ENCODE results near the gene HOXD9.

HOXD9 gene

DNA sequence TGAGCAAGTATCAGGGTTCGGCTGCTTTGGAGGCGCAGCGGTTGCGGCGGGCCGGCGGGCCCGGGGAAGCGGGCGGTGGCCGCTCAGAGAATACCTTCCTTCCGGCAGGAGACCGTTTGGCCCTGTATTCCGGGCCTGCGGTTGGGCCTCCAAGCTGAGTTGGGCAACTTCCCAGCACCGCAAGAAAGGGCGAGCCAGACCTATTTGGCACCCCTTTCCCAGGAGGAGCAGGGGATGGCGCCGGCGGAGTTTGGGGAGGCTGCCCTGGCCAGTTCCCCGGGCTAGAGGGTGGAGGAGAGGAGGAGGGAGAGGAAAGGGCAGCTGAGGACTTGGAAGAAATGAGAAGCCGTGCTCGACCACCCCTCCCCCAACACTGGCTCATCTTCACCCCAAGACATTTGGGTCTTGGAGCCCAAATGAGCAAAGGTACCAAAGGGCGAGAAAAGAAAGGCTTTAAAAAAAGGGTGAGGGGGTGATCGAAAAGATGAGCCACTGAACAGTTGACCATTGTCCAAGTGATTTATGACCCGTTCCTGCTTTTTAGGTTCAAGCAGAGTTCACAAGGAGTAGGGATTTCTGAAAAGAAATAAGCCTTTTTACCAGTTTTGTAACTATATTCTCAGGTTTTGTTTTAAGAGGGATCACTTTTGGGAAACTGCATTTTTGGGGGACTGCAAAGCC lies 43.0 kb downstream of the HOXD9 start:
- DNase-seq (ENCODE audit: low read depth): no peak

- no peak for DNase-seq (ENCODE audit: low read depth)
Measured at GRCh38 chr2:176166272-176166671, 43.8 kb downstream of the HOXD9 start.

GRCh38 chr2:176167398-176167797 lies 44.9 kb downstream of the HOXD9 start:
- DNase-seq (ENCODE audit: low read depth): no peak

- DNase-seq (ENCODE audit: low read depth): no peak
Measured at GRCh38 chr2:176169181-176169580, 46.7 kb downstream of the HOXD9 start.

DNA sequence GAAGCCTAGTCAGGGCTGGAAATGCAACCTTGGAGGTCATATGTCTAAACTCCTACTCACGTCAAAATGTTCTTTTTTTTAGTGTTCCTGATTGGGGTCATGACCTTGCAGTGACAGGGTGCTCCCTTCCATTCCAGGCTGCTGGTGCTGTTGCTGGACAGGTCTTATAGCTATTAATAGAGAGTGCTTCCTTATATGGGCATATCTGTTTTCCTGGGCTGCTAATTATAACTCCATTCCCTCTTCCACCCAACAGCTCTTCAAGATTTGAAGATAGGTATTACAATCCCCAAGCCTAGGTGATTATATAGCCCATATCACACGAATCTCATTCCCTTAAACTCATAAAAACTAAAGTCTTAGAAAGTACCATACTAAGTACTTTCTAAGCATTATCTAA lies 47.2 kb downstream of the HOXD9 start:
- no peak for DNase-seq (ENCODE audit: low read depth)

DNA sequence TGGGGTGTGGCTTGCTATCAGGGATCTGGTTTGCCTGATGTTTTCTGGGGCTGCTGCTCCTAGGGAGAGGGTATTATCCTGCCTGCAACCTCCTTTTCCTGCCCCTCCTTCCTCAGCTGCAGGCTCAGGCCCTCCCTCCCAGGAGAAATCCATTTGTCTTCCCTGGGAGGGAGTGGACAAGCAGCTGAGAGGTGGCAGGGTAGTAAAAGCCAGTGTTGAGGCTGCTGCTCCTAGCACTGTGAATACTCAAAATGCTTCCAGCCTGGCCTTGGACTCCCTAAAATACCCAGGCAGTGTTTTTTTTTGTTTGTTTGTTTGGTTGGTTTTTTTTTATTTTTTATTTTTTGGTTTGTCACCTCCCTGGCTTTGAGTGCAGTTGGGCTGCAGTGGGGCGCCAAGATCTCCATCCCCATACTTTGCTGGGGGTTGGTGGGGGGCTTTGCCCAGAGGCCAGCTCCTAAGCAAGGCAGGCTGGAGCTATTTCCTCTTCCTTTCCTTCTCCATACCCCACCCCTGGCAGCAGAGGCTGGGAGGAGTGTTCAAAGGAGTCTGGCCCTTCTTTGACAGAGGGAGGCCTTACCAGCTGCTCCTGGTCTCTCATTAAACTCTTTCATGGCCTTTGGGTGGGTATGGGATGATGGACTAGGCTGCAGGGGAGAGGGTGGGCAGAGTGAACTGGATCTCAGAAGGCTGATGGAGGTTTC lies 48.2 kb downstream of the HOXD9 start:
- no peak for DNase-seq (ENCODE audit: low read depth)

- DNase-seq (ENCODE audit: low read depth): no peak
Measured at GRCh38 chr2:176171351-176172006, 49.0 kb downstream of the HOXD9 start.

GRCh38 chr2:176172007-176172894 lies 49.7 kb downstream of the HOXD9 start:
- DNase-seq (ENCODE audit: low read depth): no peak

DNA sequence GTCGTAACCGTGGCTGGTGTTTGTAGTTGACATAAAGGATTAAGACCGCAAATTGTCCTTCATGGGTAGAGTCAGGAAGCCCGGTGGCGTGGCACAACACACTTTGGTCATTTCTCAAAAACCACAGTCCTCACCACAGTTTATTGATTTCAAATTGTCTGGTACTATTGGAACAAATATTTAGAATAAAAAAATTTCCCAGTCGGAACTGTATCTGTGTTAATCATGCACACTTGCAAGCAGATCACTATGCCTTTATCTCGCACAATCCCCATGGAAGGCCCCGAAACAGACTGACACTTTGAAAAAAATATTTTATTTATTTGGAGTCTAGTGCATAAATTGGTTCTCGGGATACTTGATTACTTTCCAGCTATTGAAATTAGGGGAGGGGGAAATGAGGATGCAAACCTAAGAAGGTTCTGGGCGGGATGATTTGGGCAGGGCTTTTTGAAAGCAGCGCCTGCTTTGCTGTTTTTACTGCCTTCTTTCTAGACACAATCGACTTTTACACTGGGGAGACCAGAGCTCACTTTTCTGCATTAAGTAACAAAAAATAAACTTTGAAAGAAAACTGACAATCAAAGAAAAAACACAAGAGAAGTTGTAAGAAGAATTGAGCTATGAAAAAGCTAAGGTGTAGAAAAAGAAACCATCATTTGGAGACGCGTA lies 50.5 kb downstream of the HOXD9 start:
- DNase-seq (ENCODE audit: low read depth): no peak

DNA sequence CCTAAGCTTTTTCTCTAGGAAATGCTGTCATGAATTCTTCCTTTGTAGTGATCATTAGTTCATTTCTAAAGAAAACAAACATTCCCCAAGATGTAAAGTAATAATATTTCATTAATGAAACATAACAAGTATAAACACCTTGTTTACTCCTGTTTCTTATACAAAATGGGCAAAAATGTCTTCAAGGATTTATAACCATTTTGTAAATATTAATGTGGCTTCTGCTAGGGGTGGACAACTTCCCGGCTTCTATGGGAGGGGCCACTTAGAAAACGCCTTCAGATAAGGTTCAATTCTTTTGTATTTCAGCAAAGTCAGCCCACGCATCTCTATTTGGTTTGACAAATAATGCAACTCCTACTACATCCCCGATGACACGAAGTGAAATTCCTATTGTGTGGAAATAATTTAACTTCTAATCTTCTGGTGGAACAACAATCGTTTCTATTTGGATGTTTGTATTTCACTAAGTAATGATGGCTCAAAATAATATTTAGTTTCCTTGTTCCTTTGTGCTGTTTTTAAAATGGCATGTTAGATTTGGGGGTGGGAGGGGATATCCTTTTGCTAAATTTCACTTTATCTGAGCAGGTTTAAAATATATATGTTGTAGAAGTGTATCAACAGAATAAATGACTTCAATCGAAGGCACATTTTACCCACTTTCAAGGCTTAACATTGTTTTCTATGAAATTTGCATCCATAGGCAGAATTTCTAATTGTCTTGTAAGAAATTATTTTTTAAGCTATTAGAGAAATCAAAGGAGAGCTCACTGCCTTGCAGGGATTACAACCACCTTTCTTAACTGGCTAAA lies 51.3 kb downstream of the HOXD9 start:
- no peak for DNase-seq (ENCODE audit: low read depth)

DNA sequence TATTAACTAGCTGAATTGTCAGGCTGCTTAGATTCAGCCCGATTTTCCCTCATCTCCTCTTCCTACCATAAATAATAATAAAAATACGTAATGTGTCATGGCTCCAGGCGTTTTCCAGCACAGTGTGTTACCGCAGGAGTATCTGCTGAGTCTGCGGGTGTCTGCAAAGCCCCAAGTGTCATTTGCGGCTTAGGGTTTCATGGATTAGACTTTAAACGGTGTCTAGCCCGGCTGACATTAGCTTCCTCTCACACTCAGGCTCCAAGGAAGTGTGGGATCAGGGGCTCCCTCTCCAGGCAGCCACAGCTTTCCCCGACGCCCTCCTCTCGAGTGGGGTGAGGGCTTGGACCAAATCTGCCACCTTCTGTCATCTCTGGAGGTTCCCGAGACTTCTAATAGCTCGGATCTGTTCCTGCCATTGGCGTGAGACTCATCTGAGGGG lies 51.9 kb downstream of the HOXD9 start:
- no peak for DNase-seq (ENCODE audit: low read depth)
